Iris pigment epithelial cell (primary cell): ENCODE measurements around the gene USP30.

Experiments used
- DNase-seq: peaks from one replicate; pipeline ENCODE4 v3.0.0-alpha.2; 2011; ENCODE audit warnings: low read depth

Gene USP30

DNA sequence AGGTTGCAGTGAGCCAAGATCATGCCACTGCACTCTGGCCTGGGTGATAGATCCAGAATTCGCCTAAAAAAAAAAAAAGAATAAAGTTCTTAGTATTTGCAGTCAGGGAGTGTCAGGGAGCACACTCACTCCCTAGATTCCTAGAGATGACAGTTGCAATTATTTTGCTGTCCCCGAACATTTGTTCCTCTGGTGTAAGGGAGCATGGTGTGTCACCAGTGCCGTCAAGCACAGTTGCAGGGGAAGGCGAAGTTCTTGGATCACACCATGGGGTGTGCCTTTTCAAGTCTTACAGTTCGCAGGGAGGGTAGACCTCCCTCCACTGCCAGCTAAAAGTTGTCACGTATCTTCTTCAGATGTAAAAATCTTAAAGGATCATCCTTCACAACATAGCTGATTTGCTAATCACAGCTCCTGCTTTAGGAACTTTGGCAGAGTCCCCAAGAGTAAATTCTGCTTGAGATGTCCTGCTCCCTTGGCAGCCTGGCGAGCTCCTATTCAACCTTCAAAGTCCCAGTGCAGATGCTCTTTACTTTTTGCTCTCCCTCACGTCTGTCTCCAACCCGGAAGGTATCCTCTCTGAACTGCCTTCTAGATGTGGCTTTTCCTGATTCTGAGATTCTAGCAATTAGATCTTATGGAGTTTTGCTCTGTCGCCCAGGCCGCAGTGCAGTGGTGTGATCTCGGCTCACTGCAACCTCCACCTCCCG is 75.3 kb downstream of the USP30 start:
- no peak for DNase-seq

DNA sequence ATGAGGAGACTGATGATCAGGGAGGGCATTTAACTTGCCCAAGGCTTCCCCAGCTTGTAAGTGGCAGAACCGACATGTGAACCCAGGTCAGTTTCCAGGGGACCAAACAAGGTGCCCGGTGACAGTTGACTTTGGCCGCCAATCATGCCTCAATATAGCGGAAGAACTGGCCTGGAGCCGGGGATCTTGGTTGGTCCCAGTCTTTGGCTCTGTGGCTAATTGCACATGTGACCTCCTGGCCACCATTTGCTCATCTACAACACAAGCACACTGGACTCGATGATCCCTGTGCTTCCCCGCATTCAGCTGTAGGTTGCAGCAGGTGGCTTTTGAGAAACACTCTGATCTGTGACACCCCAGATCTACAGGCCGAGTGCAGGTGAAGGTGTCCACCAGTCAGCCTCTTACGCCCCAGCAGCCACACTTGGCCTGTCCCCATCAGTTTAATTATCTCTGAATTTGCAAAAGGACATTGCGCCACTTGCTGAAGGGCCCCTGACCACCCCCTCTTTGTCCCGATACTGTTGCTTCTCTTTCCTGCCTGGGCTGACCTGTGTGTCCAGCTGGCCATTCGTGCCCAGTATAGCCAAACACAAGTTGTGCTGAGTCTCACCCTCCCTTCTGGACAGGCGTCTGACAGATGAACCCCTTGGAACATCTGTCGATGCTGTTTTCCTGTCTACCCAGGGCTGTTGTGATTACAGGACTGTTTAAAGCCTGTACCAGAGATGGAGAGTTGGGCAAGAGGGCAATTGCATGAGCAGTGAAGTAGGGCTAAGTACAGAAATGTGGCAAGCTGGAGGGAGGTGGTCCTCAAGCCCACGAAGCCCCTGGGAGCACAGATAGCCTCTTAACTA is 78.1 kb downstream of the USP30 start:
- no peak for DNase-seq

DNA sequence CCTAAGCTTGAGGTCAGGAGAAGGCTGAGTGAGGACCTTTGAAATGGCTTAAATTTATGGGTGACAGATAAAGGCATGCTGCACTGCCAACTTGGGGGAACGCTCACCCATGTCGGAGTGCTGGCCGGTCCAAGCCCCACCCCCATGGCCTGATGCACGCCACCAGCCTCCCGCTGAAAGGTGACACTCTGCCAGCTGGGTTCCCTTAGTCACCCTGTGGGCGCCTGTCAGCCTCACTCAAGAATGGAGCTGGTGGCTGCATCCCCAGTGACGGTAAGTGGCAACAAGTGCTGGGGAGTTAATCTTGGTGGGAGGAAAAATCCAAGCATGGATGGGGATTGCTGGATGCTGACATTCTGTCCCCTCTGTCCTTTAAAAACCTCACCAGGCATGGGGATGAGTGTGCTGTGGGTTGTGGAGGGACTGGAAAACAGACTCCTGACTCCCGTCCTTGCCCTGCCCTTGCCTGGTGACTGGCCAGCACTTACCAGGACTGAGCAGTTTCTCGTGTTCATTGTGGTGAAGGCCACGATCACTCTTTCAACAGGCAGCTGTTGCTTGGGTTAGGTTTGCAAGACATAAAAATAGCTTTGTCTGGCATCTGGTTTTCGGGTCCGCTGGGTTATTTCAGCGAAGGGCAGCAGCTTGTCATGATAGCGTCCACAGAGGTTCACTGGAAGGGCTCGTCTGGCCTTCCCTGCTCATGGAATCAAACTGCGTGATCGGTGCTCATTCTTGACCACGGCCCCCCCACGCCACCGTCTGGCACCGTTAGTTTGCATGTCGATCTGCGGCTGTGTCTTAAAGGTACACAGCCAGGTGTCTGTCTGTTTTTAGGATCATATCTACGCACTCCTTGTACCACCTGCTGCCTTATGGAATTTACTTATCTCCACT is 79.0 kb downstream of the USP30 start:
- DNase-seq: no peak

DNA sequence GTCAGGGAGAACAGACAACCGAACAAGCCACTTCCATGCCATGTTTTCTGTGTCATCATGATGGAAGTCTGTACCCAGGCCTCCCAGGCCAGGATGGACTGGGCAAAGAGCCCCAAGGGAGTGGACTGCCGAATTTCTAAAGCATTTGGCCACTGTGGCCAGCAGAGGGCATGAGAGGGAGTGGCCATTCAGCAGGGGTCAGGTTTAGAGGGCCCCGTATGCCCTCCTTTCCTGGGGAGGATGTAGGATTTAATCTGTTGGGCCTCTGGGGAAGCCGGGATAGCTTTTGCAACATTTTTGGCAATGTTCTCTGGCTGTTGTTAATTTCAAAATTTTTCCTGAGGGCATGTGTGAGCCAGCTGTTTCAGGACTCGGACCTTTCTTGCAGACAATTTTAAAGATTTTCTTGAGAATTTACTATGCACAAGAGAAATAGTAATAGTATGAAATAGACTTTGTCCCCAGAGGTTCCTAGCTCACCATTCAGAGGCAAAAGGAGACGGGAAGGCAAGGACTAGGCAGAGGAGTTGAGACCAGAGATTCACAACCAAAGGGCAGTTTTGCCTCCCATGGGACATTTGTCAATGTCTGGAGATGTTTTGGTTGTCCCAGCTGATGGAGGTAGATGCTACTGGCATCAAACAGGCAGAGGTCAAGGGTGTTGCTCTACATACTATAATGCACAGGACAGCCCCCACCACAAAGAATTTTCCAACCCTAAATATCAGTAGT is 82.0 kb downstream of the USP30 start:
- peak; percentile 17 for DNase-seq

DNA sequence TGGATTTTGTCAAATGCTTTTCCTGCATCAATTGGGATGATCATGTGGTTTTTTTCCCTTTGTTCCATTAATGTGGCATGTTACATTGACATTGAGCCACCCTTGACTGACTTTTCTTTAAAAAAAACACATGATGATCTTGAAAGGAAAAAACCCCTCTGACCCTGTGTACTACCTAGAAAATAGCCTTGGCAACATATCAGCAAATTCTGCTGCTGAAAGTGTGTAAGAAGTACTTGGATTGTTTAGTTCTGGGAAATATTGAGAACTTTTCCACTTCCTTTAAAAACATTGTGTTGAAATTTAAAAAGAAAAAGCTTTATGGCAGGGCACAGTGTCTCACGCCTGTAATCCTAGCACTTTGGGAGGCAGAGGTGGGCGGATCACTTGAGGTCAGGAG is 84.7 kb downstream of the USP30 start:
- no peak for DNase-seq
